DND-41 (cell line): Measurements from ENCODE around the gene ZNF484.

Experiments used
- CTCF ChIP-seq: IDR thresholded peaks from 2 replicates; pipeline ENCODE4 v1.5.1; 2012; ENCODE audit warnings: borderline replicate concordance, low read length, moderate library complexity, mild to moderate bottlenecking; ENCODE audit not compliant: poor library complexity, severe bottlenecking; ENCODE audit errors: extremely low read depth
- EZH2 ChIP-seq: IDR thresholded peaks from 3 replicates; pipeline ENCODE4 v1.6.1; 2012; ENCODE audit warnings: borderline replicate concordance, low read depth, mild to moderate bottlenecking, moderate library complexity, low read length, inconsistent platforms; ENCODE audit not compliant: severe bottlenecking

- no peak for TF ChIP-seq CTCF
- TF ChIP-seq EZH2, result no peak
Measured at GRCh38 chr9:92807031-92807756, 70.6 kb downstream of the ZNF484 start.
